ENCODE data around the gene TRAPPC5. TPM values are rescaled to one million over a fixed set of nuclear protein-coding genes. Genes with fewer than 3 reads are reported as not detected.

TRAPPC5 gene
- total RNA-seq, 1 experiment from 2014 or later, result 101 TPM

DNA sequence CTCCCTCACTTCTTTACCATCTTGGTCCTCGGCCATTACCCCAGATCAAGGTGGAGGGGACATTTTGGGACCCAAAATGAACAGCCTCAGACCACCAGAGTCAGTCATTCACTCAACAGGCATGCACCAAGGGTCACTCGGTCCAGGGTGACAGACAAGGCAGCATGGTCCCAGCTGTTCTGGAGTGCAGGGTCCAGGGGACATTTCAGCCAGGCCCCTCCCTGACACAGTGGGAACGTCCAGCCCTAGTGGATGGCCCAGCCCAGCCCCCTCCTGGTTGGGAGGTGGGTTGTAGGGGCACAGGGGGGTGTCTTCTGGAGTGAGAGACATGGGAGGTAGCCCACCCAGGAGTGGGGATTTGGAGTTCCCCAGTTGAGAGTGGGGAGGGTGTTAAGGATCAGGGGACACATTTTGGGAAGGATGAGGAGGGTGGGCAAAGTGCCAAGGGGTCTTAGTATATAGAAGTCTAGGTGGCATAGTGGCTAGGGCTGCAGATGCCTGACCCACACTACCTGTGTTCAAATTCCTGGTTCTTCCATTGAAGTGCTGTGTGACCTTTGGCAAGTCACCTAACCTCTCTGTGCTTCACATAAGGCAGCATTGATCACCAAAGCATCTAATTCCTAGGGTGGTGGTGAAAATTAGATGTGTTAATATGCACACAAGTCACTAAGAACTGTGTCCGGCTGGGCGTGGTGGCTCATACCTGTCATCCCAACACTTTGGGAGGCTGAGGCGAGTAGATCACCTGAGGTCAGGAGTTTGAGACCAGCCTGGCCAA lies 23.8 kb downstream of the TRAPPC5 start (continued):
- TF ChIP-seq ZFX (IDR thresholded peaks at IDR 0.05), result no peak
- no peak for TF ChIP-seq CBX3 (IDR thresholded peaks at IDR 0.05; ENCODE audit: low read depth)
- TF ChIP-seq, protein P1, sequence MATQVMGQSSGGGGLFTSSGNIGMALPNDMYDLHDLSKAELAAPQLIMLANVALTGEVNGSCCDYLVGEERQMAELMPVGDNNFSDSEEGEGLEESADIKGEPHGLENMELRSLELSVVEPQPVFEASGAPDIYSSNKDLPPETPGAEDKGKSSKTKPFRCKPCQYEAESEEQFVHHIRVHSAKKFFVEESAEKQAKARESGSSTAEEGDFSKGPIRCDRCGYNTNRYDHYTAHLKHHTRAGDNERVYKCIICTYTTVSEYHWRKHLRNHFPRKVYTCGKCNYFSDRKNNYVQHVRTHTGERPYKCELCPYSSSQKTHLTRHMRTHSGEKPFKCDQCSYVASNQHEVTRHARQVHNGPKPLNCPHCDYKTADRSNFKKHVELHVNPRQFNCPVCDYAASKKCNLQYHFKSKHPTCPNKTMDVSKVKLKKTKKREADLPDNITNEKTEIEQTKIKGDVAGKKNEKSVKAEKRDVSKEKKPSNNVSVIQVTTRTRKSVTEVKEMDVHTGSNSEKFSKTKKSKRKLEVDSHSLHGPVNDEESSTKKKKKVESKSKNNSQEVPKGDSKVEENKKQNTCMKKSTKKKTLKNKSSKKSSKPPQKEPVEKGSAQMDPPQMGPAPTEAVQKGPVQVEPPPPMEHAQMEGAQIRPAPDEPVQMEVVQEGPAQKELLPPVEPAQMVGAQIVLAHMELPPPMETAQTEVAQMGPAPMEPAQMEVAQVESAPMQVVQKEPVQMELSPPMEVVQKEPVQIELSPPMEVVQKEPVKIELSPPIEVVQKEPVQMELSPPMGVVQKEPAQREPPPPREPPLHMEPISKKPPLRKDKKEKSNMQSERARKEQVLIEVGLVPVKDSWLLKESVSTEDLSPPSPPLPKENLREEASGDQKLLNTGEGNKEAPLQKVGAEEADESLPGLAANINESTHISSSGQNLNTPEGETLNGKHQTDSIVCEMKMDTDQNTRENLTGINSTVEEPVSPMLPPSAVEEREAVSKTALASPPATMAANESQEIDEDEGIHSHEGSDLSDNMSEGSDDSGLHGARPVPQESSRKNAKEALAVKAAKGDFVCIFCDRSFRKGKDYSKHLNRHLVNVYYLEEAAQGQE (IDR thresholded peaks at IDR 0.05; ENCODE audit: low read depth), result no peak
- TF ChIP-seq, protein P2, sequence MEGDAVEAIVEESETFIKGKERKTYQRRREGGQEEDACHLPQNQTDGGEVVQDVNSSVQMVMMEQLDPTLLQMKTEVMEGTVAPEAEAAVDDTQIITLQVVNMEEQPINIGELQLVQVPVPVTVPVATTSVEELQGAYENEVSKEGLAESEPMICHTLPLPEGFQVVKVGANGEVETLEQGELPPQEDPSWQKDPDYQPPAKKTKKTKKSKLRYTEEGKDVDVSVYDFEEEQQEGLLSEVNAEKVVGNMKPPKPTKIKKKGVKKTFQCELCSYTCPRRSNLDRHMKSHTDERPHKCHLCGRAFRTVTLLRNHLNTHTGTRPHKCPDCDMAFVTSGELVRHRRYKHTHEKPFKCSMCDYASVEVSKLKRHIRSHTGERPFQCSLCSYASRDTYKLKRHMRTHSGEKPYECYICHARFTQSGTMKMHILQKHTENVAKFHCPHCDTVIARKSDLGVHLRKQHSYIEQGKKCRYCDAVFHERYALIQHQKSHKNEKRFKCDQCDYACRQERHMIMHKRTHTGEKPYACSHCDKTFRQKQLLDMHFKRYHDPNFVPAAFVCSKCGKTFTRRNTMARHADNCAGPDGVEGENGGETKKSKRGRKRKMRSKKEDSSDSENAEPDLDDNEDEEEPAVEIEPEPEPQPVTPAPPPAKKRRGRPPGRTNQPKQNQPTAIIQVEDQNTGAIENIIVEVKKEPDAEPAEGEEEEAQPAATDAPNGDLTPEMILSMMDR (IDR thresholded peaks at IDR 0.05 in 2 of 3, conservative IDR thresholded peaks at IDR 0.05 in 1 of 3; ENCODE audit: borderline replicate concordance in 1 of 3, insufficient read depth in 1 of 3, low read depth in 2 of 3, low read length in 2 of 3), result no peak
- TF ChIP-seq ELF1 (IDR thresholded peaks at IDR 0.05; ENCODE audit: borderline replicate concordance, low read depth), result no peak

DNA sequence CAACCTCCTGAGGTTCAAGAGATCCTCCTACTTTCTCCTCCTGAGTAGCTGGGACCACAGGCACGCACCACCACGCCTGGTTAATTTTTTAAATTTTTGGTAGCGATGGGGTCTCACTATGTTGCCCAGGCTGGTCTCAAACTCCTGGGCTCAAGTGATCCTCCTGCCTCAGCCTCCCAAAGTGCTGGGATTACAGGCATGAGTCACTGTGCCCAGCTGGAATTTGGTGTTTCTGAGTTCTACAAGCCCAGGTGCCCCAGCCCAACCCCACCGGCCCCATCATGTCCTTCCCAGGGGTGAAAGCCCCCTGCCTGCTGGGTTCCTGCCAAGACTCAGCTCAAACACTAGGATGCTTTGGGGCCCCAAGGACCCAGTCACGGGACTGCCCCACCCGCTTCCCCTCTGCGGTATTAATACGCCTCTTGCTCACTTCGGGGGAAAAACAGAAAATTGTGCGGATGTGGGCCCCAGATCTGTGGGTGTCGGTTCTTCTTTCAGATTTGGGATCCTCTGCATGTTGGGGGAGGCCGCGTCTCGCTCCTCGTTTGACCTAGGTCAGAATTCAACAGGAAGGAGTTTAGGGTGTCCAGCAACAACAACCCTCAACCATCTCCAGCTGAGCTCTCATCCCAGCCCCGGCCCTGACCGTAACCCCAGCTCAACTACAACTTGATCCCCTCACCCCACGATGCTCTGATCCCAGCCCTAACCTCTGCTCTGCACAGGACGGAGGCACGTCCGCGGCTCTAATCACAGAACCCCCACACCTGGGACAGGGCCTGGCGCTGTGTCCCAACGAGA lies 25.0 kb downstream of the TRAPPC5 start:
- Histone ChIP-seq H3K9me2 (ENCODE audit: insufficient read depth) (no peaks in the 10 kb centered on the region), H2AFZ (ENCODE audit: low read depth, low read length, poor library complexity, severe bottlenecking) (no peak overlapping the region), H3K4me2 (ENCODE audit: low read length) (no peak overlapping the region), H3K27me3 (ENCODE audit: insufficient read depth, low read length) (no peaks in the 10 kb centered on the region), H3K4me3 (replicated peaks in 1 of 2; ENCODE audit: low read depth in 1 of 2, low read length in 2 of 2) (no peak overlapping the region), H3K36me3 (ENCODE audit: control insufficient read depth in 1 of 2, insufficient read depth in 2 of 2, low read length in 2 of 2) (no peaks in the 10 kb centered on the region), H3K9ac (ENCODE audit: low read length) (no peak overlapping the region), H3K27ac (ENCODE audit: low read depth, low read length) (no peak overlapping the region), H4K20me1 (ENCODE audit: insufficient read depth) (no peaks in the 10 kb centered on the region), H3K9me3 (ENCODE audit: control insufficient read depth in 1 of 2, insufficient read depth in 1 of 2, low read depth in 1 of 2, low read length in 2 of 2) (no peaks in the 10 kb centered on the region), H3K4me1 (ENCODE audit: control insufficient read depth in 1 of 2, insufficient read depth in 2 of 2, low read length in 2 of 2) (no peaks in the 10 kb centered on the region), H3K79me2 (ENCODE audit: insufficient read depth, low read length) (no peaks in the 10 kb centered on the region)
- no TSS peak for BruUV-seq (replicated peaks)
- TF ChIP-seq, protein P3, sequence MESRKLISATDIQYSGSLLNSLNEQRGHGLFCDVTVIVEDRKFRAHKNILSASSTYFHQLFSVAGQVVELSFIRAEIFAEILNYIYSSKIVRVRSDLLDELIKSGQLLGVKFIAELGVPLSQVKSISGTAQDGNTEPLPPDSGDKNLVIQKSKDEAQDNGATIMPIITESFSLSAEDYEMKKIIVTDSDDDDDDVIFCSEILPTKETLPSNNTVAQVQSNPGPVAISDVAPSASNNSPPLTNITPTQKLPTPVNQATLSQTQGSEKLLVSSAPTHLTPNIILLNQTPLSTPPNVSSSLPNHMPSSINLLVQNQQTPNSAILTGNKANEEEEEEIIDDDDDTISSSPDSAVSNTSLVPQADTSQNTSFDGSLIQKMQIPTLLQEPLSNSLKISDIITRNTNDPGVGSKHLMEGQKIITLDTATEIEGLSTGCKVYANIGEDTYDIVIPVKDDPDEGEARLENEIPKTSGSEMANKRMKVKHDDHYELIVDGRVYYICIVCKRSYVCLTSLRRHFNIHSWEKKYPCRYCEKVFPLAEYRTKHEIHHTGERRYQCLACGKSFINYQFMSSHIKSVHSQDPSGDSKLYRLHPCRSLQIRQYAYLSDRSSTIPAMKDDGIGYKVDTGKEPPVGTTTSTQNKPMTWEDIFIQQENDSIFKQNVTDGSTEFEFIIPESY (IDR thresholded peaks at IDR 0.05; ENCODE audit: extremely low read depth, insufficient replicate concordance, low read length), result no peak
- TF ChIP-seq SIN3A (IDR thresholded peaks at IDR 0.05; ENCODE audit: low read depth) (no peak), SRF (IDR thresholded peaks at IDR 0.05; ENCODE audit: low read depth) (no peak)
- TF ChIP-seq, protein P1 (IDR thresholded peaks at IDR 0.05; ENCODE audit: low read depth), result no peak
- no peak for DNase-seq (ENCODE audit: low read depth, low spot score)
- CTCF ChIA-PET, result no interaction called here
- ATAC-seq, result no peak
- intact Hi-C loops (cut with micrococcal nuclease), result no loop called here
- RAD21 ChIA-PET (ENCODE audit: low non-redundant PET in 1 of 2, low total read pairs in 2 of 2, uncharacterized antibody in 2 of 2, unreplicated experiment in 2 of 2), result no interaction called here
- POLR2A ChIA-PET, result no interaction called here
